AG10803 (cell line): ENCODE results near the gene FXYD2.

ENCODE experiments used
- DNase-seq: peaks from one replicate; pipeline ENCODE4 v3.0.0; 2010; ENCODE audit warnings: low read depth
- H3K4me3 ChIP-seq: 2 replicates; pipeline ENCODE4 v1.5.1; 2011; ENCODE audit warnings: mild to moderate bottlenecking, low read length, control low read depth
- CTCF ChIP-seq: conservative IDR thresholded peaks from 2 replicates; pipeline ENCODE4 v1.5.1; 2011; ENCODE audit warnings: mild to moderate bottlenecking, low read length, control low read depth, inconsistent platforms

FXYD2 gene

GRCh38 chr11:117857734-117858414 is 33.3 kb upstream of the FXYD2 start:
- DNase-seq = no peak

GRCh38 chr11:117855912-117856651 is 31.5 kb upstream of the FXYD2 start:
- TF ChIP-seq CTCF = no peak
- no peak for DNase-seq
- H3K4me3 ChIP-seq = no peak overlapping the region

More at GRCh38 chr11:117857734-117858414, 33.3 kb upstream of the FXYD2 start:
- TF ChIP-seq CTCF = no peak
- no peak overlapping the region for H3K4me3 ChIP-seq

DNA sequence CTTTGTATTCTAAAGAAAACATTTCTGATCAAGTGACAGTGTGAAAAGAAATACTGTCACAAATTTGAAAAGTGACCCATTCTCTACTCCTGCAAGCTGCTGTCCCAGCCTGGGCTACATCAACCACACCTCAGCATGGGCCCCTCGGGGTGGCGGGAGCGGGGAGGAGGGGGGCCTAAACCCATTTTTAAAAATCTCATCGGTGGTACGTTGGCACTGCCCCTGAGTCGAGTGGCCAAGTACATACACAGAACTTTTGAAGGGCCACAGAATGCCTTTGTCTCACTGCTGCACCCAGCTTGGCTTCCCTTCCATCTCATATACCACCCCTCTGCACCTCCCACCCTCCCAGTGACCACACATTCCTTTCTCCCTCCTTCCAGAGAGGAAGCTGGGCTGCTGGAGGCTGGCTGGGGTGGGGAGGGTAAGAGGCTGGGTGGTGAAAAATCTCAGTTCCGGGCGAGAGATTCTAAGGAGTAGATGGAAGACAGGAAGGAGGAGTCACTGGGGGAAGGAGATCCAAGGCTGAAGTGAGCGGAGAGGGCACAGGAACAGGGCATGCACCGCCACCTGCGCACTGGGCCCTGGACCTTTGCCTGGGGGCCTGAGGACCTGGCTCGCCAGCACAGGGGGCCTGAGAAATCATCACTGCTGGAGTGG is 30.8 kb upstream of the FXYD2 start:
- no peak for DNase-seq
- TF ChIP-seq CTCF = no peak
- no peak overlapping the region for H3K4me3 ChIP-seq

GRCh38 chr11:117852309-117852708 is 27.8 kb upstream of the FXYD2 start:
- DNase-seq = no peak
- H3K4me3 ChIP-seq = no peak overlapping the region
- no peak for TF ChIP-seq CTCF

- no peak for TF ChIP-seq CTCF
- no peak for DNase-seq
- no peak overlapping the region for H3K4me3 ChIP-seq
Observed at GRCh38 chr11:117851852-117852251, 27.3 kb upstream of the FXYD2 start.

DNA sequence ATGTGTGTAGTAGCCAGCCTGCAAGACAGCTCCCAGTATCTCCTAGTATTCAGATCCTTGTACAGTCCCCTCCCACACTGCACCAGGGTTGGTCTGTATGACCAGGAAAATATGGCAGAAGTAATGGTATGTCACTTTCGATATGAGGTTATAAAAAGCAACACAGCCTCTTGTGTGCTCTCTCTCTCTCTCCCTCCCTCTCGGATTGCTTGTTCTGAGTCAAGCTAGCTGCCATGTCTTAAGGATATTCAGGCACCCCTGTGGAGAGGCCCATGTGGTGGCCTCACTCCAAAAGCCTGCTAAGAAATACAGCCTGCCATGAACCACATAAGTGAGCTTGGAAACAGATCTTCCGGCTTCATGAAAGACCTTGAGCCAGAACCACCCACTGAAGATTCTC is 26.6 kb upstream of the FXYD2 start:
- no peak overlapping the region for H3K4me3 ChIP-seq
- peak; percentile 3 for DNase-seq
- no peak for TF ChIP-seq CTCF
